GM04503 (cell line): ENCODE data around the gene AP5S1.
A peak's percentile ranks its signal among the peaks of the same experiment; 100 is the strongest.
"Not testable (repeated sequence)": the region's sequence is repeated elsewhere in the genome, so short reads cannot be mapped to it uniquely, and the experiment has no call there.

Experiments
- DNase-seq: peaks from one replicate; pipeline ENCODE4 v3.0.0-alpha.2; 2012; ENCODE audit warnings: low read depth

AP5S1 gene

GRCh38 chr20:3820048-3820900, at the start of gene AP5S1:
TSS of gene AP5S1 (plus strand) at chr20:3820547. CDS start at chr20:3822118, 1,571 bp downstream.
- peak; percentile 72 for DNase-seq

- DNase-seq: no peak
Observed at GRCh38 chr20:3771552-3772058, 48.7 kb upstream of the AP5S1 start.

- DNase-seq: no peak
Observed at GRCh38 chr20:3775457-3776108, 44.8 kb upstream of the AP5S1 start.

GRCh38 chr20:3777381-3777715, 43.0 kb upstream of the AP5S1 start:
- DNase-seq: no peak

GRCh38 chr20:3777716-3778629, 42.4 kb upstream of the AP5S1 start:
- DNase-seq: no peak

GRCh38 chr20:3778976-3779375, 41.4 kb upstream of the AP5S1 start:
- no peak for DNase-seq

- DNase-seq: peak; percentile 84
Observed at GRCh38 chr20:3781153-3781910, 39.0 kb upstream of the AP5S1 start, which contains the start of gene SPEF1. TSS of gene SPEF1 (minus strand) at chr20:3781448. CDS start at chr20:3781287, 161 bp downstream.

- DNase-seq: no peak
Observed at GRCh38 chr20:3782597-3782996, 37.8 kb upstream of the AP5S1 start.

- DNase-seq: no peak
Observed at GRCh38 chr20:3783068-3783489, 37.3 kb upstream of the AP5S1 start.

- no peak for DNase-seq
Observed at GRCh38 chr20:3783511-3784195, 36.7 kb upstream of the AP5S1 start.

GRCh38 chr20:3784216-3784853, 36.0 kb upstream of the AP5S1 start:
- DNase-seq: no peak

- no peak for DNase-seq
Observed at GRCh38 chr20:3784863-3785239, 35.5 kb upstream of the AP5S1 start.

- DNase-seq: no peak
Observed at GRCh38 chr20:3785240-3786125, 34.9 kb upstream of the AP5S1 start.

- DNase-seq: no peak
Observed at GRCh38 chr20:3786126-3786484, 34.2 kb upstream of the AP5S1 start.

GRCh38 chr20:3786665-3787323, 33.6 kb upstream of the AP5S1 start, which contains the start of gene CENPB:
TSS of gene CENPB (minus strand) at chr20:3786740. CDS start at chr20:3786483, 257 bp downstream.
- no peak for DNase-seq

- DNase-seq: no peak
Observed at GRCh38 chr20:3787324-3788014, 32.9 kb upstream of the AP5S1 start.

GRCh38 chr20:3788685-3789155, 31.6 kb upstream of the AP5S1 start:
- DNase-seq: no peak

- not testable (repeated sequence) for DNase-seq
Observed at GRCh38 chr20:3789201-3789600, 31.1 kb upstream of the AP5S1 start.
